HG03342 (cell line): ENCODE results near the gene DYTN.
"Not testable (repeated sequence)": the region's sequence is repeated elsewhere in the genome, so short reads cannot be mapped to it uniquely, and the experiment has no call there.

Source experiments
- ATAC-seq: cut with Tn5 transposase; IDR thresholded peaks from one replicate; pipeline ENCODE4 v1.9.1; 2021; ENCODE audit warnings: mild to moderate bottlenecking, moderate library complexity; ENCODE audit not compliant: unreplicated experiment

The DYTN gene, protein sequence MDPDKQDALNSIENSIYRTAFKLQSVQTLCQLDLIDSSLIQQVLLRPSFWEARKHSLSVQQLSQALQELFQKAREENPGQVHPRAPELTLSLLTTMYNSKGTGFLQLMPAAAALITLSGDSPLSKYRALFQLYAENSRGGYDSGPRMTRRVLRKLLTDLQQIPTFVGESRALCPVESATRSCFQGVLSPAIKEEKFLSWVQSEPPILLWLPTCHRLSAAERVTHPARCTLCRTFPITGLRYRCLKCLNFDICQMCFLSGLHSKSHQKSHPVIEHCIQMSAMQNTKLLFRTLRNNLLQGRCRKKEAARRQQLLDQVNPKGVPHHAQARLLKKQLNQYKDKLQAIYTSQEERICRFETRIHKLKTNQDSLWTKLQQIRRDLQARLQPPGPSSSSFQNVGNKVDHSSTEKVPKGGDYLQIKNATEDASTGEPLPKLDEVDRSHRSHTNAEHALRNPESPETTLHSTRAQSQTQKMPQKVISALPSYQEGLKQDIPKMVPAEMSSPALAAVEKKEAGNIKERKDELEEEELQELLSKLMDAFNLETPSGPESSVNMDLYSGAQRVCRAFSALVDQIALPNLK

GRCh38 chr2:206718296-206718695 is at the start of gene DYTN:
DYTN (minus strand) TSS chr2:206718396; CDS start chr2:206718279, 117 bp downstream.
- no peak for ATAC-seq

GRCh38 chr2:206766057-206766930 is 48.1 kb upstream of the DYTN start:
- no peak for ATAC-seq

DNA sequence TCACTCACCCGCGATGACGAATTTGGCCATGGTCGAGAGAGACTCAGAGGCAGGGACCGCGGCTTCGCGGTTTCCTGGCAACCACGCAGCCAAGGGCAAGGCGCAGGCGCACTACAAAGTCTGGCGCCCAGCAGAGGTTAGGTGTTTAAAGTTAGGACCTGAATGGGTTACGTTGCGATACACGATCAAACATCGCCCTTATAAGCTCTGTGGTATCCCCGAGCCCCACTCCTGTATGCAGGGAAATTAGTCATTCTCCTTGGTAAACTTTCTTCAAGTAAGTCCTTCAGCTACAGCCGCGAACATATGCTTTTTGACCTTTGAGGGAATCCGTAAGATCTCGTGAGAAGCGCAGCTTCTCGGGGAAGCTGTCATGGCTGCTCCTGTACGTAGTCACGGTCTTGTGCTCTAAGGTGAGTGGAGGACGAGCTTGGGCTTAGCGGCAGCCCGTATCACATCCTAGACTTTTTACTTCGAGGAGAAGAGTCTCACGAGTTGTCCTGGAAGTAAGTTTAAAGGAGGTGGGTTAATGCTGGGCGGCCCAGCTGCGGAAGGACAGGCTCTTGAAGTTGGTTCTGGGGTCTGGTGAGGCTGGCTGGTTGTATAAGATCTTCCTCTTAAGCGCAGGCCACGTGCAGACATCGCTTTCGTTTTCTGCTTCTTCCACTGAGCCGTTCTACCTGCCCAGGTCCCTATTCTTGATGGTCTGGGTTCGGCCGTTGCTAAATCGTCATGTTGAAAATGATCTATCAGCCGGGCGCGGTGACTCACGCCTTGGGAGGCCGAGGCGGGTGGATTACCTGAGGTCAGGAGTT is 47.3 kb upstream of the DYTN start, which contains the start of the genes FASTKD2 and MDH1B:
Gene FASTKD2 (plus strand): TSS at position 365 of the 815 bp plus-strand sequence. CDS start 1,088 bp downstream, outside the sequence.
Gene MDH1B (minus strand): TSS at position 87 of the 815 bp plus-strand sequence. CDS start 57 bp downstream, at position 30.
- peak; percentile 89 for ATAC-seq

GRCh38 chr2:206764673-206765241 is 46.6 kb upstream of the DYTN start:
- ATAC-seq = no peak

DNA sequence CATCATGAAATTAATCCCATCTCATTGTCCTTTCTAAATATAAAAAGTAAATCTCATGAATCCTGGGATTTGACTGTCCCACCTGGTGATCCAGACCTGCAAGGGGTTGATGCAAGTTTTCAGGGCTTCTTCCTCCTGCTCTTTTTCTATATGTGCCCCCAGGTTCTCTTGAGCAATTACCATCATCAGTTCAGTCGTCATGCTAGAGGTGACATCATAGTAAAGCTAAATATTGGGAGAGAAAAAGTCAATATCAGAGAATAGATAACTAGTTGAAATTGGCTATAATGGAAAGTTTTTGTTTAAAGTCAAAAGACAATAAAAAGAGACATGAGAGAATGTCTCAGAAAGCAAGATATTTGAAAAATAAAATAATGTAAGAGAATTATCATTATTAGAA is 38.6 kb upstream of the DYTN start:
- ATAC-seq = no peak

GRCh38 chr2:206740800-206741199 is 22.6 kb upstream of the DYTN start:
- no peak for ATAC-seq

GRCh38 chr2:206739271-206739670 is 21.1 kb upstream of the DYTN start:
- no peak for ATAC-seq

DNA sequence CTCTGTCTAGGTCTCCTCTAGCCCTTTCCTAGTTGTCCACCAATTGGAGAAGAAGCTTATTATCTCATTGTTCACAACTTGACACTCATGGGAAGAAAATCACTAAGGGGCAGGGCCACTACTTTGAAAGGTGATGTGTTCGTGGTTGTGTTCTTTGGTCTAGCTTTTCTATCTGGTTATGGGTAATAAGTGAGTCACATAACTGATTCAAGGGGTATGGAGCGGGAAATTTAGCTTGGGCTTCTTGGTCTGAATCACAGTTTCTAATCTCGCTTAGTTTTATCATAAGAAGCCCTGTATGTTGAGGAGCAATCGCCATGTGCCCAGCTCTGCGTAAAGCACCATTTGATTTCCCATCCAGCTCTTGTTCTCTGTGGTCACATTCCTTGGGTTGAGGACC is 18.7 kb upstream of the DYTN start:
- no peak for ATAC-seq

DNA sequence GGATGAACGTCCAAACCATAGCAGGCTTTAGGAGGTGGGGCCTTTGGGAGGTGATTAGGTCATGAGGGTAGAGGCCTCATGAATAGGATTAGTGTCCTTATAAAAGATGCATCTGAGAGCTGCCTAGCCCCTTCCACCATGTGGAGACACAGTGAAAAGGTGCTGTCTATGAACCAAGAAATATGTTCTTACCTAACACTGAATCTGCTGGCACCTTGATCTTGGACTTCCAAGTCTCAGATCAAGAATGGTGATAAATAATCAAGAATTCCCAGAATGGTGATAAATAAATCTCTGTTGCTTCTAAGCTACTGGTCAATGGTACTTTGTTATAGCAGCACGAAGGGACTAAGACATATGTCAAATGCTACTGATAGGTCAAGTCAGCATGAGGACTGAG is 15.1 kb upstream of the DYTN start:
- ATAC-seq = no peak

DNA sequence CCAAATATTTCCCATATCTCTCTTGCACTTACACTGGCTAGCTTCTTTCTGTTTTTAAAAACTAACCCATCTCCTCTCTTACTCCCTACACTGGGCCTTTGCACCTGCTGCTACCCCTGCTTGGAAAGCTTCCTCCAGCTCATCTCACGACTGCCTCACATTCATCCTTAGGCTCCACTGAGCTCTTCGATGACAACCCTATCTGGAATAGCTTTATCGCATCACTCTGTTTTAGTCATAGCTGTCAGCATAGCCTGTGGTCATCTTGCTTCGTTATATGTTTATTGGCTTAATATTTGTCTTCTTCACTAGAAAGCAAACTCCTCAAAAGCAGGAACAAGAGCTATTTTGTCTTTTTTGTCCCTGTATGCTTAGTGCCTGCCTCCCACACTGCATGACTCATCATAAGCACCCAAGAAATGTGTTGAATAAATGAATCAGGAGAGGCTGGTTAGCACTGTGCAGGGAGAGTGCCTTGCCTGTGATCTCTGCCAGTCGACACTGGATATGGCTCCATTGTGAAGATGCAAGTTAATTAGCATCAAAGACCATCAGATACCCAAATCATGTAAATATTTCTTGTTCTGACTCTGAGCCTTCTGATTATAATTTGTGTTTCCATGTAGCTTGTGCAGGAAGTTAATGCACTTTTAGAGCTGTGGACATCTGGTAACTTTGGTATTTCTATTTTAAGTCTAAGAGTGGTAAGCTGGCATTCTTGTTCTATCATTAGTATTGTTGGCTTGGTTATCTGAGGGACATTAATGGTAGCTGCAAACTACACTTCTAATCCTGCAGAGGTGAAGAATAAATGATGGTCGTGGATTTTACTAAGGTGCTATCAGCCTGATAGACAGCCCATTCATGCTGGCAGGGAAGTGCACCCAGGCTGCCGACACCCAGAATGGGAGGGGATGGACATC is 10.3 kb upstream of the DYTN start:
- ATAC-seq = no peak

- ATAC-seq = no peak
These were observed 9.1 kb upstream of the DYTN start for GRCh38 chr2:206727287-206727686.

DNA sequence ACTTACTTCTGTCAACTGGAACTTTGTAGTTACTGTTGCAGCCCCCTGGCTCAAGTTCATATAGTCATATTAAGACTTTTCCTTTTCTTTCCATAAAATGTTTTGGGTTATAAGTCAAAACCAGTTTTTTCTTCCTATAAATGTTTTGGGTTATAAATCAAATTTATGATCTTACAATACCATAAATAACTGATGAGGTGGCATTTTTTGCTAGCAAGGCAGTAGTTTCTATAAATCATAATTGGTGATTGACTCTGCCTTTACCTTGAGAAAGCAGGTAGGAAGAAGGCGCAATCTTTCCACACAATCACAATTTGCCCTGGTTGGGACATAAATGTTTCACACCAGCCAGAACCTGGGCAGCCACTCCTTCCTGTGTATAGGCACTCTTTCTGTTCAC is 5.1 kb upstream of the DYTN start:
- no peak for ATAC-seq

GRCh38 chr2:206721256-206721920 is 3.2 kb upstream of the DYTN start:
- peak; percentile 88 for ATAC-seq

DNA sequence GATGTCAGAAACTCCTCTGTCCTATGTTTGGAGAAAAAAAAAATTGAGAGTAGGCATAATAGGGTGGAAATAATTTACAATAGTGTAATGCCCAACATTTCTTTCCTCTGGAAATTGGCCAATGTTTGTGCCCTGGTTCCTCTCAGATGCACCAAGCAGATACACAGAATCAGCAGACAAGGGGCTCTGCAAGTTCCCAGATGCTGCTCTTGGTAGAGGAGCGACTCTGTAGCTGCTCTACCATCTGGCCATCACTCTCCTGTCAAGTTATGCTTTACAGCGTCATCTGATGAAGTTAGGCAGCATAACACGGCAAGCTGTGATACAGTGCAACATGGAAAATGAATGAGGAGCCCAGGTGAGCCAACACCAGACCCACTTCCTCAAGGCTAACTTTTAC is 1.6 kb downstream of the DYTN start:
- ATAC-seq = no peak

- not testable (repeated sequence) for ATAC-seq
These were observed 3.0 kb downstream of the DYTN start for GRCh38 chr2:206715183-206715582.

DNA sequence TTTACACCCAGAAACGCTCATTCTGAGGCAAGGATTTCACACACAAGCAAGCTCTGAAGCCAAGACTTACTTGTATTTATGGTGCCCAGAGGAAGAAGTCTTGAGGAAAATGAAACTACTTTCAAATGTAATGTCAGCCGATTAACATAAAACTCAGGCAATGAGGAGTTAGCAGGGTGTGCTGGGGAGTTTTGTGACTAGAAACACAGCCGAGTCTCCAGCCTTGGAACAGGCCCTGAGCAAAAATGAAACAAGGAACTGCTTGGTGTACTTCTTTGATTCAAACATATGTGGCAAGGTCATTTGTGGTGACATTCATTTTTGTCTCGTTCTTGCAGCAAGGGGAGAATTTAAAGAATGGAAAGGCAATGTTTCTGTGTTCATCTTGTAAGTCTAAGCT is 4.5 kb downstream of the DYTN start:
- peak; percentile 78 for ATAC-seq

GRCh38 chr2:206708286-206708685 is 9.9 kb downstream of the DYTN start:
- no peak for ATAC-seq

GRCh38 chr2:206707164-206707701 is 11.0 kb downstream of the DYTN start:
- no peak for ATAC-seq
